NOMO-1 treated with dmso at 0.1 percent for 144 hours (cell line): ENCODE data around the gene DPYSL5.
A peak's percentile ranks its signal among the peaks of the same experiment; 100 is the strongest.

Experiments
- DNase-seq: peaks from one replicate; lab custom pipeline; 2025; ENCODE audit not compliant: unreplicated experiment; lab: John Stamatoyannopoulos, UW

Gene DPYSL5

DNA sequence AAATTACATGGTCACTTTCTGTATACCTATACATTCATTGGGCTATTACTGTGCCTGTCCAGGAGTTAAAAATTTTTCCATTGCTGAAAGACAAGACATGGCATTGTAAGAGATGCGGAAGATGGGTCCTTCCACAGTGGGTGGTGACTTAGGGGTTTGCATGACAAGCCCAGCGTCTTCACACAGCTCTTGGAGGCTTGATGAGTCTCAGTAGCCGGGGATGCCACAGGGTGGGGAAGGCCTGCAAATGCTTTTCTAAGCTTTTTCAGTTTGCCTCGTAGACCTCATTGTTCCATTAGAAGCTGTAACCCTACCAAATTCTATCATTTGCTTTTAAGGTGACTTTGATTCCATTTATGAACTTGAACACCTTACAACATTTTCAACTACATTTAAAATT lies 104.4 kb downstream of the DPYSL5 start:
- DNase-seq = no peak

GRCh38 chr2:26954135-26954534 lies 106.2 kb downstream of the DPYSL5 start:
- no peak for DNase-seq

DNA sequence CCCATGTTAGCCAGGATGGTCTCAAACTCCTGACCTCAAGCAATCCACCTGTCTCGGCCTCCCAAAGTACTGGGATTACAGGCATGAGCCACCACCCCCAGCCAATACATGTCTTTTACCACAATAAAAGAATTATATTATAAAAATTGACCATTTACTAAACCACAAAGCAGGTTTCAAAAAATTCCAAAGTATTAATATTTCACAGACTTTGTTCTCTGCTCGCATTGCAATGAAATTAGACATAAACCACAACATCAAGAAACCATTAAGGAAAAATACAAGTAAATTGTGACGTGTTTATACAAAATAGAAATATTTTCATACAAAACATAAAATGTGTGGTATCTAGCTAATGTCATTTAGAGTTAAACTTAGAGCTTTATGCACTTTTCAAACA lies 109.1 kb downstream of the DPYSL5 start:
- DNase-seq = no peak

DNA sequence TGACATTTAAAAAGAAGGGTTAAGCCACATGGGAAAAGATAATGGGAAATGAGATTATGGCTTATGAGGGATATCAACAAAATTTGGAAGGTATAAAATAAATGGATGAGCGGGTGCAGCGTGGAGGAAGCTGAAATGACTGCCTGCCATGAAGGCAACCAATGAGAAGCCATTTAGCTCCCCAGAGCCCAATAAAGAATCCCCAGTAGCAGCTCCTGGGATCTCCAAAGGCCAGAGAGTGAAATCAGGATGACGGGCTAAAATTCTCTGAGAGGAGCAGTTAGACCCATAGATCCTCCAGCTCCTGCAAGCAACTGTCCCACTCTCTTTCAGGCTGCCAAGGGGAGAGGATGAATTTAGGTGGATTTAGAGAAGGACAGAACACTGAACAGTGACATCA lies 109.6 kb downstream of the DPYSL5 start:
- DNase-seq = no peak

DNA sequence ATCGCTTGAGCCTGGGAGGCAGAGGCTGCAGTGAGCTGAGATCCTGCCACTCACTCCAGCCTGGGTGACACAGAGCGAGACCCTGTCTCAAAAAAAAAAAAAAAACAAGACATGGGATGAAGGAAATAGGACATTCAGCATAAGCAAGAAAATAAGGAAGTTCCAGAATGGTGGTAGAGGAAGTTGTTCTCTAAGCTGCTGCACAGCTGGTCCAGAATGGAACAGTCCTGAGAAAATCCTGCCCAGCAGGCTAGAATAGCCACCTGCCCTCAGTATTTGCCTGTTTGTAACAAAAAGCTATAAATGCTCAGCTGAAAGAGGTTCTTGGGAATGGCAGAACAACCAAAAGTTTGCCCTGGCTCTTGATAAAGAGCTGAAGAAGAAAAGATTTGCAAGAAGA lies 111.4 kb downstream of the DPYSL5 start:
- DNase-seq = no peak

DNA sequence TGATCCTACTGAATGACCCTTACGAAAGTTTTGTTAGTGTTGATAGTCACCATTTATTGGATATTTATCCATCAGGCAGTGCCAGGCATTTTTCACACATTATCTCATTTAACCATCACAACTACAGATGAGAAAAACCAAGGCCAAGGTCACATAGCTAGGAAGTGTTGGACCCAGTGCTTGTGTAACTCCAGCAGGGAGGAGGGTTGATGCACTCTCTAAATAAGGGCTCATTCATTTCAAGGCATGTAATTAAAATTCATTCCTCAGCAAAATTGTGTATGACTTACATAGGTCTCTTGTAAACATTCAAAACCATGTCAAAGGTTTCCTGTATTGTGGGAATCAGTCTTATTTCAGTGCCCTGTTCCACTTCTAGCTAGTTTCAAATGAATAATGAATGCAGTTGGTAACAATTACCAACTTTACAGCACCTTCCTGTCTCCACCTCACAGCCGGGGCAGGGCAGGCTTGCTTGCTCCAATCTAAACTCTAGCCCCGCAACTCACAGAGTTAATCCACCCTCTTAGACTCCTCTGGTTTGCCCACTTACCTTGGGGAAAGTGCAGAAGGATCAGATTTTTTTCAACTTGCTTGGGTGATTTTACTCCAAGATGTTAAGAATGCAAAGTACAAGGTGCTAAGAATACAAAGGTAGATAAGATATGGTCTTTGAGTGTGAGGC lies 116.7 kb downstream of the DPYSL5 start:
- no peak for DNase-seq

DNA sequence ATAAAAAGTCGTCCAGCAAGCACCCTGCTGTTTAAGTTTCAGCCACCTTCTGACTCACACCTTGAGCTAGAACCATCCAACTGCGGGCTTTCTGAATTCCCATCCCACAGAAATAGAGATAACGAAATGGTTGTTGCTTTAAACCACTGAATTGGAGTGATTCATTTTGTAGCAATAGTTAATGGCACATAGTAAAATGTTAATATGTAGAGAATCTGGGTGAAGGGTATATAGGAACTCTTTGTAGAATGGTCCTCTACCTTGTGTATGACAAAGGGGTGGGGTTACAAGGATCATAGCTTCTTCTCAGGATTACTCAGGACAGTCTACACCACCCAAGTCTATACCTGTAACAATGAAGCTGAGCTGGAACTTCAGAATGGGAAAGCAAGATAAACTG lies 120.1 kb downstream of the DPYSL5 start:
- no peak for DNase-seq

GRCh38 chr2:26969077-26969844 lies 121.3 kb downstream of the DPYSL5 start:
- no peak for DNase-seq

- peak; percentile 54 for DNase-seq
Measured at GRCh38 chr2:26970244-26970927, 122.5 kb downstream of the DPYSL5 start, which contains the start of gene MAPRE3. Gene MAPRE3, plus strand, starts transcription at chr2:26970637. Its CDS starts 51,582 bp downstream, at chr2:27022219.

DNA sequence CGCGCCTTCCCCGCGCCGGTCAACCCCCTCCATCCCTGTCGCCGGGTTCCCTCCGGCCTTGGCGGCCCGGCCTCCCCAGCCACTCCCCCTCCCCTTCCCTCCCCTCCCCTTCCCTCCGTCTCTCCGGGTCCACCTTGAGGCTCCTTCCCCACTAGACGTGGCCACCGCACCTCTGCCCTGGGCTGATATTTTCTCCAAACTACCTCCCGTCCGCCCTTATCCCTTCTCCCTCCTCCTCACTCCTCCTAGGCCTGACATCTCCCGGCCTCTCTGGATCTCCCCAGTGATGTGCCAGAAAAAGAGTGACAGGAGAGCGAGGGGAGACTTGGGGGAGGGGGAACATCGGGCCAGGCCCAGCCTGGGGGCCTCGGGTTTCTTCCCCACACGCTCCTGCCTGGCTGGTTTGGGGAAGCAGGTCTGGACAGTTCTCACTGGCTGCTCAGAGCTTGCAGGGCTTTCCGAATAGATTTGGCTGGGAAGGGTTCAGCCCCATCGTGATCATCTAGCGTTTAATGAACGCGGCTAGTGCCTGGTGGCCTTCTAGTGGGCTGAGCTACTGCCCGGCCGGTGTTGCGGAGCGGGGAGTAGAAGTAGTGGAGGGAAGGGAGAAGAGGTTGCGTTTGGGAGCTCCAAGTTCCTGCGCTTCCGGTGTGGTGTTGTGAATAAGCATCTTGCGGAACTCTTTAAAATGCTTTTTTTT lies 123.1 kb downstream of the DPYSL5 start:
- DNase-seq = no peak

- DNase-seq = no peak
Measured at GRCh38 chr2:26971911-26972786, 124.2 kb downstream of the DPYSL5 start.

- DNase-seq = no peak
Measured at GRCh38 chr2:26974352-26974751, 126.4 kb downstream of the DPYSL5 start.

GRCh38 chr2:26975102-26975501 lies 127.2 kb downstream of the DPYSL5 start:
- DNase-seq = no peak

GRCh38 chr2:26975656-26976055 lies 127.7 kb downstream of the DPYSL5 start:
- no peak for DNase-seq

DNA sequence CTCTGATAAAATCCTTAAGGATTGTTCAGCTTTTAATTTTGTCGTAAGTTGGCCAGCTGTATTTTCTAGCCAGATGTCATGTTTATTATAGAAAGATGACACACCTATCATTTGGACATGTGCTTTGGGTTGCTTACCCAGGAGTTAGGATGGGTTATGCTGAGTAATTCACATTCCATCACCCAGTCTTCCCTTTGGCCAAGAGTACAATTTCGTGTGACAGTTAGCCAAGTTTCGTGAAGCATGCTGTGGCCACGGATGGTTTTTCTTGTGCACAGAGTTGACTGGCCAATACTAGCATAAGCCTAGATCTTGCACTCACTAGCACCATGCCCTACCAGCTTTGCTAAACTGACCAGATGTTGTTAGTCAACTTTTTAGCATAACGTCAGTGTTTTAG lies 128.3 kb downstream of the DPYSL5 start:
- no peak for DNase-seq

- DNase-seq = no peak
Measured at GRCh38 chr2:26977012-26977411, 129.1 kb downstream of the DPYSL5 start.

- no peak for DNase-seq
Measured at GRCh38 chr2:26978061-26978596, 130.2 kb downstream of the DPYSL5 start.

DNA sequence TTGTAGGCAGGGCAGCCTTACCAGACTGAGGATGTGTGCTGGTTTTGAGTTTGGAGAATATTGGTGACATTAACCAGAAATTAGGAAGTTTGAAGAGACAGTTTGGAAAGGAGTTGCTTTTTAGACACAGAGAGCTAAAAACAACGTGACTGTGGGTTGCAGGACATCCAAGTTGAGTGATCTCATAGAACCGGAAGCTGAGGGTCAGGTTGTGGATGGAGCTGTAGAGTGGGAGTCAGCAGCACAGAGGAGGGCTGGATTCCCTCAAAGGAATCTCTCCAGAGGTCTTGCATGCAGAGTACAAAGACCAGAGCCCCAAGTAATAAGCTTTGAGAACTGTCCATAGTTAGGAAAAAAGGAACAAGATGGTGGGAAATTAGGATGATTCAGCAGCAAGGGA lies 131.8 kb downstream of the DPYSL5 start:
- no peak for DNase-seq

DNA sequence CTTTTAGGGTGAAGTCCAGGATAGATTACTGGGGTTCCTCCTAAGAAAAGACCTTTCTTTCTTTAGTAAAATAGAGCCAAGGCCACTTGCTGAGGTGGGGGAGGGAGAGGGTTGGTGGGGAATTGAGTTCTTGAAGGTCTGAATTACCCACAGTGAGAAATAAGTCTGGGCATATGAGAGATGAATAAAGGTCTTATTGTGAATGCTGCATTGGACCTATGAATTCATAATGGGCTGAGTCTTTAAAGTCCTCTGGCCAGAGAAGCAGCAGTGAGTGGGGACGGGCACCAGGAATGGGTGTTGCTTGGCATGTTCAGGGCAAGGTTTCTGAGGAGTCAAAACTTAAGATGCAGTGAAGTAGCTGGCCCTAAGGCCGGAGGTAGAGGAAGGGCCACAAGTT lies 133.0 kb downstream of the DPYSL5 start:
- no peak for DNase-seq

GRCh38 chr2:26982102-26982742 lies 134.3 kb downstream of the DPYSL5 start:
- DNase-seq = no peak
